ENCODE results near the gene SLCO3A1.
"Not testable (repeated sequence)": the region's sequence is repeated elsewhere in the genome, so short reads cannot be mapped to it uniquely, and the experiment has no call there.

Gene SLCO3A1

DNA sequence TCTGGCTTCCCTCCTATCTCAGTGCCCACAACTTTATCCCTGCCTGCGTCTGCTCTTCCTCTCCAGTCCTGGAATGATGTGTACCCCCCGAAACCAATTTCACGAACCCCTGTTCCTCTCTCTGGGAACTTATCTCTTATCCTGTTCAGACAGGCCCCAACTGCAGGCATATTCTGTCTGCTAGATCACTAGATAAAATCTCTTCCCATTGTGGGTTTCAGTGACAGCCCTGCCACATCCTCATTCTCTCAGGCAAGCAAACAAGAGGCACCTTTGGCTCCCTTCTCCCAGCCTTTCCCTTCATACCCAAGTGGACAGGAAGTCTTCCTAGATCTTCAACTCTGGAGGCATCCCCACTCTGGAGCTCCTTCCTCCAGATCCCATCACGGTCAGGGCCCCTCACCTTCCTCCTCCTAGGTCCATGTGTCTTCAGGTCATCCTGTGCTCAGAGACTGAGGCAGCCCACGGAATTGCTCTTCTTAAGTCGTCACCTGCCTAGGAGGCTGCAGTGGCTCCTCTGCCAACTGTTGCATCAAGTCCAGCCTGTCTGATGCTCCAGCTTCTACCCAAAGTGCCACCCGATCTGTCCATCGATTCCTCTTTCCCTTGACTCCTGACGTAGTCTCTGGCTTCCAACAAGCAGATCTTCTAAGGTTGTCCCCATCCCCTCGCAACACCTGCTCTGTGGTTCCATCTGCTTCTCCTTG lies 190.8 kb downstream of the SLCO3A1 start:
- no peak for DNase-seq

DNA sequence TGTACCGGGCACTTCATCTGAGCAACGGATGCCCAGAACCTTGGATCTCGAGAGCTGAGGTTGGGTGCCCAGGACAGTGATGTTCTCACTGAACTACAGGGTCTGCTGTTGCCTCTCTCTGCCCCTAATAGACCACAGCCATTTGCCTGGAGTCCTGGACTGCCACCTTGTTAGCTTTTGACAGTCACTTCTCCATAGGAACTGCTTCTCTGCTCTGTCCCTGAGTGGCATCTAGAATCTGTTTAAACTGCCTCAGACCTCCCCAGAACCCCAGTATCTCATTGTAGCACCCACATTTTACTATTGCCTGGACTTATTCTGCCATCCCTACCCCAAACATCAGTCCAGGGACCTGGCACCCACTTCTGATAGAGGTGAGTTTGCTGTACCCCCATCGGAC lies 194.4 kb downstream of the SLCO3A1 start:
- no peak for DNase-seq

DNA sequence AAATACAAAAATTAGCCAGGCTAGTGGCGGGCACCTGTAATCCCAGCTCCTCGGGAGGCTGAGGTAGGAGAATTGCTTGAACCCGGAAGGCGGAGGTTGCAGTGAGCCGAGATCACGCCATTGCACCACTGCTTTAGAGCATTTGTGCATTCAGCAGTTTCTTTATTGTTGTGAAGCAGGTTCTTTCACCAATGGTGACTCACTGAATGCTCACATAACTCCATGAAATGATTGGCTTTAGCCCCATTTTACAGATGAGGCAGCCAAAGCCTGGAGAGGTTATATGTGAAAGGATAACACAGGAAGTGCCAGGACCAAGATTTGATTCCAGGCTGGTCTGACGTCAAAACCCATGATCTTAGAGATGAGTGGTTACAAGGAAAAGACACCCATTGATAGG lies 195.2 kb downstream of the SLCO3A1 start:
- DNase-seq, result no peak

DNA sequence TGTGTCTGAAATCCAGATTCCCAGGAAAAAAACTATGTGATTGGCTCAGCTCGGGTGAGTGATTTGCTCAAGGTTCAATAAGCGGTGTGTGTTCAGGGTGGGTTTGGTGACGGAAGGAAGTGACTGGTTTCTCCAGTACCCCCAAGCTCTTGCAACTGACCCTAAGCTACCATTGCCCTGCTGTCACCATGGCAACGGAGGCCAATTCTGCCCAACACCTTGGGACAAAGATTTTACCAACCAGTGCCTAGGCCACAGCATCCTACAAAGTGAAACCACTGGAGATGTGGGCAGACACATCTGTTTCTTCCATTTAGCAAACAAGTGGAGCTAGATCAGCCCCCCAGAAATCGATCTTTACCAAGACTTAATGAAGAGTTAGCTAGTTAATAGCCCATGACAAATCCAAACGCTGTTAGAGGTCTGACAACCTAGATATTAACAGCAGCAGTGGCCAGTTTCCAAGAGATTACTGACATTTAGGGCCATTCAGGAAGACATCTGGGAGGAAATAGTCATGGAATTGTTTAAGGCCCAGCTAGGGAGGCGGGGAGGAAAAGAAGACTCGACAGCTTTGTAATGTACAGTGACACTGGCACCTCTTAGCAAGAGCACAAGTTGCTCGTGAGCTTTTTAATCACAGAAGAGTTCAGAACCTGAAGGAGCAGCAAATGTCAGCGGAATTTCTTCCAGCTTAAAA lies 195.9 kb downstream of the SLCO3A1 start:
- DNase-seq, result no peak

DNA sequence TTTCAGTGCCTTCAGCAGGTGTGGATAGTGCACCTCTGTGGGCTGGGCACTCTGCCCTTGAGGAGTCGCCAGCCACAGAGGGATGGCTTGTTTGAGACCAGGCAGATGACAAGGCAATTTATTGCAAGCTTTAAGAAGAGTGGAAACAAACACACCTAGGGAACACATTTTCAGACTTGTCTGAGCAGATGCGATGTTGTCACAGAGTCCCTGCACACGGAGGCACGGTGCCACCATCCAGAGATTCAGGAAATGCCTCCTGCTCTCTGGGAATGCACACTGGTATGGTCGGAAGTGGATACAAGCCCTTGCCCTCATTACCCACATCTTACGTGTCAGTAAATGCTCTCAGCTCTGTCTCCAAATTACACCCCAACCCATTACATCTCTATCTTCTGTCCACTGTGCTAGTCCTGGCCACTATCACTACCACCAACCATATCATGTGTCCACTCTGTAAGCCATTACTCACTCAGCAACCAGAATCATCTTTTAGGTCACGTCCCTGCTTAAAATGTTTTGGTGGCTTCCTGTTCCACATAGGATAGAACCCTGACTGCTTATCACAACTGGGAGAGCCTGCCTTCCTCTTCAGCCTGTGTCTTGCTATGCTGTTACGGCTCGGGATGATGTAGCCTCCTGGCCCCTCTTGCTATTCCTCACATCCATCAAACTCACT lies 196.9 kb downstream of the SLCO3A1 start:
- DNase-seq, result no peak

DNA sequence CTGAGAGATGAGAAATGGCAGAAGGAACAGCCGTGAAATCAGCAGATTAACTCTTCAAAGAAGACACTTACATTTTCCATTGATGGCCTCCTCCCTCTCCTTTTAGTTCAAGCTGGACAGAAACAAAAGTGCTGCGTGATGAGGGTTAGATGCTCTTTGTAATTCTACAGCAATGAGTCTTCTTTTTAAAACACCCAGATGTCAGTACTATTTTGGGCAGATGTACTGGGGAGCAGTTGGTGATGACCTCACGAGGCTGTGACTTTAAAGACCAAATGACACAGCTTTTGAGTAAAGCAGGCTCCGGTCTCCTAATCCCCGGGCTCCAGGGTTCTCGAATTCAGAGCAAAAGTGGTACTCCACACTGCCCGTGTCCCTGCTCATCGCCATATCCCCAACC lies 198.2 kb downstream of the SLCO3A1 start:
- no peak for DNase-seq

DNA sequence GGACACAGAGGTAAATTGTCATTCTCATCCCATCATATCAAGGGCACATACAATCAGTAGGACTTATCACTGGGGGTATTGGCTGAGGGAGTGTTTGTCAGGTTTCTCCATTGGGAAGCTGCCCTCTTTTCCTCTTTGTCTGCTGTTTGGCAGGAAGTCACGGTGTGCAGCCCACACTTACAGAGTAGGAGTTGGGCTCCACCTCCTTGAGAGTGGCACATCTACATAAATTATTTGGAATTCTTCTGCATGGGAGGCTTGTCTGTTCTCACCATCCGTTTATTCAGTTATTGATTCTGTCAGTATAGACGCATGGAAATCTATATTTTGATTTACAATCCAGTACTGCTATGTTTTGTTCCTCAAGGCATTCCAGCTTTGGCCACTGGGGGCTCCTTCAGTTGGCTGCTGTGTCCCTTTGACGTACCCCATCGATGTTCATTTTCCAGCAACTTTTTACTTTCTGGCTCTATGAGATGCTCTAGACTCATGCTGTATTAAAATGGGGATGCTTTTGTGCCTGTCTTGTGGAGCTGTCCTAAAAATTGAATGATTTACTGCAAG lies 200.3 kb downstream of the SLCO3A1 start:
- DNase-seq, result no peak

DNA sequence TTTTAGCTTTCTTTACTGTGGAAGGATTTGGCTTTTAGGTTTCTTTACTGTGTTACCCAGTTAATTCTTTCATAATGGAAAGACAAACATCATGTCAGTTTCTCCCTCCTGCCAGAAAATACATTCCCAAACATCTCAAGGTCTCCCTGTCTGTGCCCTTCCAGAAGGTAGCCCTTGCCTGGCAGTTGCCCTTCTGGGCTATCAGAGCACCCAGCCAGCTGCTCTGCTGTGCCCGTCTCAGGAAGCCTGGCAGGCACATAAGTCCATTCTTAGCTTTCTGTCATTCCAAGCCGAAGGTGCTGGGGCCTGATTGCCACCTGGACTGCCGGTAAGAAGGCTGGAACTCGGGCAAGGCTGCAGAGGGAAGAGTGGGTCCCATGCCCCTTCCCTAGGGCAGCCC lies 203.4 kb downstream of the SLCO3A1 start:
- DNase-seq, result no peak

DNA sequence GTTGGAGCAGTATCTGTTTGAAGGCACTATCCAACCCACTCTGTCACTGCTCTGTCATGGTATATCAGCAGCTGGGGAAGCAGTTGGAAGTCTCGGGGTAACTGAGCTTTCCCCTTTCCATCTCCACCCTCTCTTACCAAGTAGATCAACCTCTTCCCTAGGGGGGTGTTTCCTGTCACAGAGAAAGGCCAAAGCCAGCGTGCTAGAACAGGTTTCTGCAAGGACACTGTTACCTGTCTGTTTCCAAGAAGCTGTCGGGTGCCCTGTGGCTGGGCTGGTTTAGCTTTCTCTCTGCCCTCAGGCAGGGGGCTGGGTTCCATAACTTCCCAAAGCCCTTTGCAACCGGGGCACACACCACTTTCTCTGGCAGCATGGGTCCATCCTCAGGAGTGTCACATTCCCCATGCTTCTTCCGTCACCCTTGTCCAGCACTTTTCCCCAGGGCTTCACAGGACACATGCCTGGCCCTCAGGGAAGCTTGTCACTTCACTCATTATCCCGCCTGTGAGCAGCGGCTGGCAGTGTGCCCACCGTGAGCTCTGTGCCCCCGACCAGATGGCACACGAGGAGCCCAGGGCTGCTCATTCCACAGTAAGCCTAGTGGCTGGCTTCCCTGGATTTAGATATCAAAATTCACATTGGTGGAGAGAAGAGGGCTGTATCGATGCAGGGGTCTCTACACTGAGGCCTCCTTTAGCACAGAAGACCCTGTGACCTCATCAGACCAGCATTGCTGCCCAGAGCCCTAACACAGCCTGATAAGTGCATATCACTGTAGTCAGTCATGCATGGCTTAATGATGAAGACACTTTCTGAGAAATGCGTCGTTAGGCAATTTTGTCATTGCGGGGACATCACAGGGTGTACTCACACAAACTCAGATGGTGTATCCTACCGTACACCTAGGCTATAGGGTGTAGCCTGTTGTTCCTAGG lies 205.8 kb downstream of the SLCO3A1 start:
- DNase-seq, result no peak

DNA sequence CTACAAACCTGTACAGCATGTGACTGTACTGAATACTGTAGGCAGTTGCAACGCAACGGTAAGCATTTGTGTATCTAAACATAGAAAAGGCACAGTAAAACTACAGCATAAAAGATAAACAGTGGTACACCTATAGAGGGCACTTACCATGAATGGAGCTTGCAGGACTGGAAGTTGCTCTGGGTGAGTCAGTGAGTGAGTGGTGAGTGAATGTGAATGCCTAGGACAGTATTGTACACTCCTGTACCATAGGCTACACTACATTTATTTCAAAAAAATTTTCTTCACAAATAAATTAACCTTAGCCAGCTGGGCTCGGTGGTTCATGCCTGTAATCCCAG lies 206.4 kb downstream of the SLCO3A1 start:
- not testable (repeated sequence) for DNase-seq

DNA sequence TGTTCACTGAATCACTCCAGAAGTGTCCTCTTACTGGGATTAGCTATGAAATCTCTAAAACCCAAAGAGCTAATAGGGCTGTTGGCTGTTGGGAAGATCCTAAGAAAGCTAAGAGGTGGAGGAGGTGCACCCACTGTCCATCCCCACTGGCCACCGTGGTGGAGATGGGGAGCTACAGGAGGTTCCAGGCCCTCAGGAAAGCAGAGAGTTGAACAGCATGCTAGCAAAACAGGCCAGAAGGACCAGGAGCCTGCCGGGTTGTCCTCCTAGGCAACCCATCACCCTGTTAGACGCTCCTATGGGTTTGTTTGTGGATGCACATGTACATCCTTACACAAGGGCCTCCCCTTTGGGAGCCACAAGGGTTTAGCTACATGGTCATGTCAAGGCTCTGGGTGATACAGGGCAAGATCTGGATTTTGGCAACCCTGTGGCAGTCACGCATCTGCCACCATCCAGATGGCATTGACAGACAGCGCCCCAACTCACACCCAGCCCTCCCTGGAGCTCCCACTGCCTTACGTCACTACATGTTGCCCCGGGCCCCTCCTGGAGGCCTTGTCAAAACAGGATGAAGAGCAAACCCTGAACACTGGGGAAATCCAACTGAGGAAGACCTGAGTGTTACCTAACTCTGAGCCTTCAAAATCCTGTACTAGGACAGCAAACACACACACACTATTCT lies 208.1 kb downstream of the SLCO3A1 start:
- DNase-seq, result no peak

DNA sequence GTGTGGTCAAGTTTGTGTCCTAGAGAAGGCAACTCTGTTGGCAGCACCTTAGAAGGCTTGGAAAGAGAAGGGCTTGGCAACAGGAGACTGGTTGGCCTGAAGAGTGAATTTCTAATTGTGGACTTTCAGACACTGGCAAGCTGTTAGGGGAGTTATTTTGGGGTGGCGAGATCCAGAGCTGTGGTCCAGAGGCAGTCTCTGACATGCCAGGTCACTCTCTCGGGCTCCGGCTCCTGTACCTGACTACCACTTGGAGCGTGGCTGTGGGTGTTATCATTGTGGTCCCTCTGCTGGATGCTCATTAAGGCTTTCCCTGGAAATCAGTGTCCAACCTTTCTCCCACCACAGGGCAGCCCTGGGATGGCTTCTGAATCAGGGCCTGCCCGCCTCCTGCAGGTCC lies 209.0 kb downstream of the SLCO3A1 start:
- DNase-seq, result no peak

DNA sequence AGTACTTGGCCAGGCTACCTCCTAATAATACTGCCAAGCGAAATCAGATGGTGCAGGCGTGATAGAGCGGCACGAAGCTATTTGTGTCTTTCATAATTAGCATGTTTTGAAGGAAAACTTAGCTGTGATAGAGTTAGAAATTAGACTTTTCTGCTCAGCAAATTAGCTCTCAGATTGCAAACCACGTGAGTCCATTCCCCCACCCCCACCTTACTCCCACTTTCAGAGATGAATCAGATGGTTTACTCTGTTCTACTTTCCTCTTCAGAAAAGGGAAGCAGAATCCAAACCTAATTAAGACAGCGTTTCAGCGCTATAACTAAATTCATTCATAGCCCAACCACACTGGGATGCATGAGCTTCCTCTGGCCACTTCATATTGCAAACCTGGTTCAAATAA lies 214.6 kb downstream of the SLCO3A1 start:
- DNase-seq, result no peak

DNA sequence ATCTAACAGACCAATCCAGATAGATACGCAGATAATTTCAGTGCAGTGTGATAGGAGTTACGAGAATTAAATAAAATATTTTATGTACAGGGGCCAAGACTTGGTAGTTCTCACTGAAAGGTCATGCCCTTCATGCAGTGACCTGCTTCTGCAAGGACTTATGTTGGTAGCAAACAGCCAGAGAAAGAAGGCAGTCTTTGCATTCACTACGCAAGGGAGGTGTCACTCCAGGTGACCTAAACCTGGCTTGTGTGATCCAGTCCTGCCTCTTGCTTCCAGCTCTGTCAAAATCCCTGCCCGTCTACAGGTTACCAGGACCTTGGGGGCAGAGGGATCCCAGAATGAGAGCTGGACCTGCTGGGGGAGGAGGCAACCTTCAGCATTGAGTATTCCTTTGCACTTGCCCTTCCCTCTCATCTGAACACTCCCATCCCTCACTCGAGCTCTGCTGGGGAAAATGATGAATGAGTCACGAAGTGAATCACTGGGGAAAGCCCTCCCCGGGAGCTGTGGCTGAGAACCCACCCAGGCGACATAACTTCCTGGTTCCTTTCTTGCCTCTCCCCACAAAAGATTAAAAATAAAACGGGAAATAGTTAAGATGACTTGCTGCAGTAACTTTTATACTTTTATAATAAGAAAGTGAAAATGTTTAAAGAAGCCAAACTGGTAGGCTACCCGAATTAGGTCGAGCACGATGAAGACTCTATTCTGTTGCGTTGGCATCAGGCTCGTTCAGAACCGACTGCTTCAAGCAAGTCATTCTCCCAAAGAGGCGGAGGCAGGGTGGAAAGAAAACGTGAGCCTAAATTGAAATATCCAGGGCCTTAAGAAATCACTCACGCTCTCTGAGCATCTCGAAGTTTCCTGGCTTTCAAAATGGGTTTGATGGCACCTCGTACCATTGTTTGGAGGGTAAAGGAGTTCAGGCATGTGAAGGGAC lies 216.1 kb downstream of the SLCO3A1 start:
- no peak for DNase-seq

DNA sequence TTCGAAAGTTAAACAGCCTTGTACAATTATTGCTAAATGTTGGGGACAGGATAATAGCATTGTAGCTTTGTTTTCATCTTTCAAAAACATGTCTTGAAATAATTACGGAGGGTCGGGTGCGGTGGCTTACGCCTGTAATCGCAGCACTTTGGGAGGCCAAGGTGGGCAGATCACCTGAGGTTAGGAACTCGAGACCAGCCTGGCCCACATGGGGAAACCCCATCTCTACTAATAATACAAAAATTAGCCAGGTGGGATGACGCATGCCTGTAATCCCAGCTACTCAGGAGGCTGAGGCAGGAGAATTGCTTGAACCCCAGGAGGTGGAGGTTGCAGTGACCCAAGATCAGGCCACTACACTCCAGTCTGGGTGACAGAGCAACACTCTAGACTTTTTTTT lies 216.7 kb downstream of the SLCO3A1 start:
- DNase-seq, result not testable (repeated sequence)

DNA sequence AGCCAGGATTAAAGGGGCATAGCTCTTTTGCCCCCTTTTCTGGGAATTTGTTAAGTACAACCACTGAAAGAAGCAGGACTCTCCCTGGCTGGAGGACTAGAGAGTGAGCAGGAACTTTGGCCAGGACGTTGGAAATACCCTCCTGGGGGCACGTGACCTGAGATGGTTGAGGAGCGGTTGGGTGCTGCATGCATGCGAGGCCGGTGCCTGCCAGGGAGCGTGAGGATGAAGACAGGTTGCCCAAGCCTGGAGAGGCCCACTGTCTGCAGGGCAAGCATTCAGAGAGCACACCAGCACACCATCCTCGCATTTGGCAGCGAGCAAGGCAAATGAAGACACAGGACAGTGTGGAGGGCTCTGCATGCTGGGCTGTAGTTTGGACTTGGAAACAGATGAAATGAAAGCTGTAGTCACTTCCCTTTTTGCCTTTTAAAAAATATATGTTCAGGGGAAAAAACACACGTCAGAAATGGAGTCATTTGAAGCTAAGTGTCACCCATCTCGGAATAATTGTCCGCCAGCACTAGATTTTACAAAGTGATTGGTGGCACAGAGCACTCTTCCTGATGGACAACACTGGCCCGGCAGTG lies 217.6 kb downstream of the SLCO3A1 start:
- DNase-seq, result no peak

DNA sequence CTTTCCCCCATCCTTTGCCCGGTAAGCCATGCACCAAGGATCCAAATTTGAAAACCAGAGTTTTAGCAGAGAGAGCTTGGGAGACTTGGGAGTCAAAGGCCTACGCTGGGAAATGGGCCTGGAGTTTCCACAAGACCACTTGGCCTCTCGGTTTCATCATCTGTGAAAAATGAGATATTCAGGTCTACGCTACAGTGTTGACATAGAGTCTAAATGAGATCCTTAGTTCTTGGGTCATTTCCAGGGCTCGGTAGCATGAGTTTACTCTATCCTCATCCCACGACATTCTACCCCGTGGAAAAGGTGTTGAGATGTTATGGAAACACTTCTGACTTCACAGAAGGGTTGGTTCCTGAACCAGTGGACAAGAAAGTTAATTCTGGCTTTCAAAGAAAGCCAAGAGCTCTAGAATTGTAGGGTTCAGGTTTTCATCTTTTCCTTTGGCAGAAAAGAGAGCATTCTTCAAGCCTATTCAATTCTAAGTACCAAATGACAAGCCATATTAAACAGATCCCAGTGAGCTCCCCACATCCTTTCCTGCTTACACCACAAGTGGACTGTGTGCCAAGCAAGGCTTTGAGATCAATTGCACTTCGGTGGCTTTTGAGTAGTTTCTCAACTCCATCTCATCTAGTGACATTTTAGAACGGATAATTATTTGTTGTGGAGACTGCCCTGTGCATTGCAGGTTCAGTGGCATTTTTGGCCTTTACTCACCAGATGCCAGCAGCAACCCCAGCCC lies 219.7 kb downstream of the SLCO3A1 start:
- DNase-seq, result no peak

DNA sequence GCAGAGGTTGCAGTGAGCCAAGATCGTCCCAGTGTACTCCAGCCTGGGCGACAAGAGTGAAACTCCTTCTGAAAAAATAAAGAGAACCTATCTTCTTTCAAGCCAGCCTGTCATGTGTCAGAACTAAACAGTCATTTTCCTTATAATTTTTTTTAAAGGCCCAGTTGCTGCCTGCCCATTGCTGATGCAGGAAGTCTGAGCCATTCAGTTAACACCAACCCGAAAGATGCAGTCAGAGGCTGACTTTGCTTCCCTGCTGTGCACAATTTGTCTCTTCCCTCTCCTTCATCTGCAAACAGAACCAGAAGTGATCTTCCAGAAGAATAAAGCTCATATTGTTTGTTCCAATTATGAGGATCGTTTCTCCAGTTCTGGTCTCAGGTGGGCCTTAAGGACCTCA lies 220.6 kb downstream of the SLCO3A1 start:
- no peak for DNase-seq

DNA sequence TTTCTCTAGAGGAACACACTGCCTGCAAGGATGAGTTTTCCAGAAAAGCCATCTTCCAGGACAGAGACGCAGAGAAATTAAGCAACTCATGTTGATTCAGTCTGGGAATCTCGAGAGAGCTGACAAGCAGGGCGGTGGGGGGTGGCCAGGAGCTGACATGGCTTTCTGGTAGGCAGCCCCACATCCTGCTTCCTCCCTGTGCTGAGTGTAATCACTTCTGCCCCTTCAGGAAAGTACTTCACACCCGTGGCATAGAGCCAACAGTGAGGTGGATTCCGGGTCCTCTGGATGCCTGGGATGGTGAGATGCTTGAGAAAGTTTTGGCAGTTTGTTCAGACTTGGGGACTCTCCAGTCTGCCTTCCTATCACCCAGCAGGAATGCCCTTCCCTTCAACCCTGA lies 221.1 kb downstream of the SLCO3A1 start:
- DNase-seq, result no peak

DNA sequence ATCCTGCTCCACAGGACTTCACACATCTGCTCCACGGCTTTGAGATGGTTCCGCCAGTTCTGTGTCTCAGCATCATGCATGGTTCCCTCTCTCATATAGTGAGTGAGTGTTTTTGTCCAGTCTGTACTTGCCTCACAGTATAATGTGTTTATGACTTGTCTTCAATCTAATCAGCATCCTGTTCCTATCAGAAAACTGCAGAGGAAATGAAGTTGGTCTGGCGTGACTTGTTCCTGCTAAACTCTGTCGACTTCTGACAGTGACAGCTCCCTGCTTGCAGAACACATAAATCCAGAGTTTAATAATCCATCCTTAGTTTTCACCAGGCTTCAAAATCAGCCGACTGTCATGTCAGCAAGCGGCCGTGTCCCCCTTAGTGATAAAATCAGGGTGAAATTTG lies 222.3 kb downstream of the SLCO3A1 start:
- DNase-seq, result no peak

Measured in SIG-M5 (cell line).